Loucy (cell line): Measurements from ENCODE around the gene PDXK.

Source experiments
- EZH2phosphoT487 ChIP-seq: fragments of 200-600 bp; IDR thresholded peaks from 2 replicates; pipeline ENCODE4 v1.6.1; 2018; ENCODE audit warnings: antibody characterized with exemption, mild to moderate bottlenecking, moderate library complexity, borderline replicate concordance
- TF ChIP-seq, protein P1 (sequence below): fragments of 200-600 bp; sonication (generic); conservative IDR thresholded peaks from 2 replicates; pipeline ENCODE4 v1.5.1; 2014; ENCODE audit warnings: mild to moderate bottlenecking, antibody characterized with exemption, low read length

GRCh38 chr21:43771698-43772424 is 52.9 kb downstream of the PDXK start:
- TF ChIP-seq, protein P1, sequence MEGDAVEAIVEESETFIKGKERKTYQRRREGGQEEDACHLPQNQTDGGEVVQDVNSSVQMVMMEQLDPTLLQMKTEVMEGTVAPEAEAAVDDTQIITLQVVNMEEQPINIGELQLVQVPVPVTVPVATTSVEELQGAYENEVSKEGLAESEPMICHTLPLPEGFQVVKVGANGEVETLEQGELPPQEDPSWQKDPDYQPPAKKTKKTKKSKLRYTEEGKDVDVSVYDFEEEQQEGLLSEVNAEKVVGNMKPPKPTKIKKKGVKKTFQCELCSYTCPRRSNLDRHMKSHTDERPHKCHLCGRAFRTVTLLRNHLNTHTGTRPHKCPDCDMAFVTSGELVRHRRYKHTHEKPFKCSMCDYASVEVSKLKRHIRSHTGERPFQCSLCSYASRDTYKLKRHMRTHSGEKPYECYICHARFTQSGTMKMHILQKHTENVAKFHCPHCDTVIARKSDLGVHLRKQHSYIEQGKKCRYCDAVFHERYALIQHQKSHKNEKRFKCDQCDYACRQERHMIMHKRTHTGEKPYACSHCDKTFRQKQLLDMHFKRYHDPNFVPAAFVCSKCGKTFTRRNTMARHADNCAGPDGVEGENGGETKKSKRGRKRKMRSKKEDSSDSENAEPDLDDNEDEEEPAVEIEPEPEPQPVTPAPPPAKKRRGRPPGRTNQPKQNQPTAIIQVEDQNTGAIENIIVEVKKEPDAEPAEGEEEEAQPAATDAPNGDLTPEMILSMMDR, result no peak
- no peak for TF ChIP-seq EZH2phosphoT487
